Activated CD4-positive, CD25-positive, alpha-beta regulatory T cell treated with anti-CD3 and anti-CD28 coated beads, Interleukin-2, amount 50 U/mL, for 72 hours (primary cell): ENCODE data around the gene SAYSD1.
A peak's percentile ranks its signal among the peaks of the same experiment; 100 is the strongest.
"Not testable (repeated sequence)": the region's sequence is repeated elsewhere in the genome, so short reads cannot be mapped to it uniquely, and the experiment has no call there.

ENCODE experiments used
- DNase-seq: peaks from one replicate; pipeline ENCODE4 v3.0.0; 2021

SAYSD1 gene

GRCh38 chr6:39114704-39115599 lies at the start of gene SAYSD1:
Gene SAYSD1 (minus strand): TSS chr6:39115186. CDS start chr6:39115089, 97 bp downstream.
- DNase-seq: peak; percentile 94

- DNase-seq: no peak
These were observed 42.5 kb upstream of the SAYSD1 start for GRCh38 chr6:39157511-39157910.

- no peak for DNase-seq
These were observed 41.8 kb upstream of the SAYSD1 start for GRCh38 chr6:39156801-39157200.

DNA sequence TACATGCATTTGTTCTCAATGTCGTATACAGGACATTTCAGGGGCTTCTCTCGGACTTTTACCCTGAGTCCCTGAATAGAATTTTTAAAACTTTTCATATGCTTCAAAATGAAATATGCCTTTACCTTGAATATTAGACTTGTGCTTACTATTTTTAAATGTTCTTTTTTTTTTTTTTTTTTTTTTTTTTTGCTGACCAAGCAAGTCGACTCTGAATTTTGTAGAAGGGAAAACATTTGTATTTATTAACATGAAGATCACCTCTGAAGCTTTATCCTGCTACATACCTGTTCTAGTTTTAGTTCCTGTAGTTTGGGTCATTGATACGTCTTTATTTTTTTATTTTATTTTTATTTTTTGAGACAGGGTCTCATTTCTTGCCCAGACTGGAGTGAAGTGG lies 39.7 kb upstream of the SAYSD1 start:
- DNase-seq: no peak

DNA sequence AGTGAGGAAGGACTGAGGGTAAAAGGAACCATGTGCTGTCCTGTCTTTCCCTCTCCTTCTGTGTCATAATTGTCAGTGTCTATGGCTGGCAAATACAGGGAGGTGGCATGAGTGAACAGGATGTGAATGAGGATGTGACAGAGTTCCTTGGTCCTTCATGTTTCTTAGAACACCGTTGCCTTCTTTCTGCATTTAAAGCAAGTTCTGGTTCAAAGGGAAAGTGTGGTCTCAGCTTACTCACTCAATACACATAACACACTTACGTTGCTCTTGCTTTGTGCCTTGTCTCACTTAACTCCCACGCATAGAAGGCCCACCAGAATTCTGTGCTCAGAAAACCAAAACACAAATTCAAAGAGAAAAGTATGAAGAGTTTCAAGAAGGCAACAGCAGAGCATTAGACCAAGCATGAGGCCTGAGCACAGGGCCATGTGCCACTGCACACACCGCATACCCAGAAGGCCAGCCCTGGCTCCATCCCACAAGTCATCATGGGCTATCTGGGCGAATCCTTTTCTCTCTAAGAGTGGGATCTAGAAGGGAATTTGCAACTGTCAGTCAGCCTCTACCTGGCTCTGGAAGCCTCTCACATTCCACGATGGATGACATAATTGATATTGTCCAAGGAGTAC lies 38.9 kb upstream of the SAYSD1 start:
- DNase-seq: no peak

DNA sequence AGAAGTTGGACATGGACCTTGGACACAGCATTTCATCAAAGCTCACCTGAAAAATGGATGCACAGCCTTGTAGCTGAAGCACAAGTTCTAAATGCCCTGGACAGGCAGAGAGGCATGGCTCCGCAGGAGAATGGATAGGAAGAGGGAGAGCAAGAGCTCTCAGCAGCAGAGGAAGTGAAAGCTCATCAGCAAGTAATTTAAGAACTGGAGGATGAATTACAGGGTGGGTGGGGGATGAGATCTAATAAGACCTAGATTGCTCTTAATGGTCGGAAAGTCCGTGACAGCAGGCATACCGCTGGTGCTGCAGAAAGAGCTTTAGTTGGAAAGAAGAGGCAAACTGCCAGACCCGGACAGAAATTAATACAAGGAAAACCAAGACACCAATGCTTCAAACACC lies 37.3 kb upstream of the SAYSD1 start:
- no peak for DNase-seq

GRCh38 chr6:39151211-39151610 lies 36.2 kb upstream of the SAYSD1 start:
- no peak for DNase-seq

DNA sequence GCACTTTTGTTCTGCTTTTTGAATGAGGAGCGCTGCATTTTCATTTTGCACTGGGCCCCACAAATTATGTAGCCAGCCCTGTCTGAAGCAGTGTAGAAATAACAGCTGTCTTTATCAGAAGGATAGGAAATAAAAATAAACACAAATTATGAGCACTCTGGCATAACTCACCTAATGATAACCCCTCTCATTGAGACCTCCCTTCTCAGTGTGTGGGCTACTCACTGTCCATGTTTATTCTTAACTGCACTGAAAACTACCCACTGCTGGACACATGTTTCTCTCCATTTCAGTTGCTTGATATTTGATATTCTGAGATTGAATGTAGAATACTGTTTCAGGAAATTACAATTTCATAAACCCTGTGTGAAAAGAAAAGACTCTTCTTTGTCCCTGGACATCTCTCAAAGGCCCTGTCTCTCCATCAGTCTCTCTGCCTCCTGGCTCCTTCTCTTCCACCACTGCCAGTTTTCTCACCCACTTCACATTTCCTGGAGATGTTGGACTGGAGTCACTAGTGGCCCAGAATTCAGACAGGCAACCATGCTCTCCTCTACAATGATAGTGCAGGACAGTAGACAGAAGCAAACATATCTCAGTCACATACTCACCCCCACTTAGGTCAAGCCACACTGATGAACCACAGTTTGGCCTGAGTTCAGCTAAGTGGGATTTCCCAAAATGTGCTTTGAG lies 29.6 kb upstream of the SAYSD1 start:
- no peak for DNase-seq

DNA sequence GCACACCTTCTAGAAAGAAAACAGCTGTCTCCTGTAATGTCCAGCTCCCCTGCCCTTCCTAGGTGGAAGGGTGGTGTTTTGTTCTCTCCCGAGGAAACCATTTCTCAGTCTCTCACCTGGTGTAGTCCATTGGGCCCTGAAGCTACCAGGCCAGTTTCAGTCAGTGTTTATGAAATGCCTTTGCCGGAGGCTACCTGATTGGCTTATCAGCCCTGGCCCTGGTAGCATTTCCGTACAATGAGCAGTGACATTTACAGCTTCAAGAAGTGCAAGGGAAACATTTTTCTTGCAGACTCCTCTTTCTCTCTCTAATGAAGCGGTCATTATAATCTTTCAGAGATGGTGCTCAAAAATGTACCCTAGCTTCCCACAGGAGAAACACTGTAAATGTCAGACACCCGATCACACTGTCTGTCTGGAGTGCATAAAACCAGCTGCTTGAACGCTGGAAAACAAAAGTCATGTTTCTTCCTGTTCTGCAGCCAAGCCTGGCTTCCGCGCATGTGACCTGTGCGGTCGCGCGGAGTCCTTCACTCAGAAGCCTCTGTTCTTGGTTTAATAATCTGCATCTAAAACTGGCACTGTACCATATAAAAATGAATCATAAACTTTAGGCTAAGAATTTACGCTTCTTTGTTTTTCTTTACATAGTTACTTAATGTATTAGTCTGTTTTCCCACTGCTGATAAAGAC lies 28.4 kb upstream of the SAYSD1 start:
- peak; percentile 49 for DNase-seq

DNA sequence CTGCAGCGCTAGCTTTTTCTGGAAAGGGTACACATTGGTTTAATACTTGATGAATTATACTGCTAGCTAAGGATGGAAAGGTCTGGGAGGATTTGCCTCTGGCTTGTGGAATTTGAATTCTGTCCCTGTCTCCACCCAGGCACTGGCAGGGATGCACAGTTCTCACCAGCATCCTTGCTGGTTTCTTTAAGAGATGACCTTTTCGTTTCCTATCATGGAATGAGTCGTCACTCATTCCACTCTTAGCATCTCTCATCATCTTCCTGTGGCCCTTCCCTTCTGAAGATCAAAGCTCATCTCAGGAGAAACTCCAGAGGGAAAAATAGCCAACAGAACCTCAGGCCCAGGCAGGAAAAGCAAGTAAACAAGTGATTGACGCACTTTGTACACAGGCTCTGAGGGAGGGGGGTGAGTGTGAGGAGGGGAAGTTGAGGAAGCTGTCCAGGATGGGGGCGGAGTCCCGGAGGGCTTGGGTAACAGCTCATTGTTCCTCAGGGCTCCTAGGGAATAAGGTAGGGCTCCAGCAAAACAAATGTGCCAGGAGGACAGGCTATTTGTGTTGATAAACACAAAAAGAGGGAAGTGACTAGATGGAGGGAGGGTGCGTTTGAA lies 25.7 kb upstream of the SAYSD1 start:
- DNase-seq: no peak

DNA sequence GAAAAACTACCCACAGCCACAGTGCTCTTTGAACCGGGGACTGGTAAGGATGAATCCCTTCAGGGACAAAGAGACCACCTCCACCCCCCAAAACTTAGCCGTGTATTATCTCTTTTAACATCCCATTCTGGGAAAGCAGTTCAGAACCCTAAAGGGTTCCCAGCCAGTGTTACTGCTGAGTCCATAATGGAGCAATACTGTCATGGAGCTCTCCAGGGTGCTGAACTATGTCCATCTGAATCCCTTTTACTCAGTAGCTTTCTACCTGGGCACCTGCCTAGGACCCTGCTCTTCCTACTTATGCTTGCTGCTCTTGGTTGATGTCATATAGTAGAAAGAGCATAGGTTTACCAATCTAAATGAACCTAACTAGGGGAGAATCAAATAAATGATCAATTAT lies 22.3 kb upstream of the SAYSD1 start:
- no peak for DNase-seq

DNA sequence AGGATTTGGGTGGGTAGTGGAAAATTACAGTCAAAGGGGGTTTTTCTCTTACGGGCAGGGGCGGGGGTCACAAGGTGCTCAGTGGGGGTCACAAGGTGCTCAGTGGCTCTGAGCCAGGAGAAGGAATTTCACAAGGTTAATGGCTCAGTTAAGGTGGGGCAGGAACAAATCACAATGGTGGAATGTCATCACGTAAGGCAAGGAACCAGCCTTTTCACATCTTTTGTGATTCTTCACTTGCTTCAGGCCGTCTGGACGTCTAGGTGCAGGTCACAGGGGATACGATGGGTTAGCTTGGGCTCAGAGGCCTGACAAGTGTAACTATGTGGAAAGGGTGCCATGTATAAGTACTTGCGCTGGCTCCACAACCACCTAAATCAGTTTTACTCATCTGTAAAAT lies 21.2 kb upstream of the SAYSD1 start:
- not testable (repeated sequence) for DNase-seq

DNA sequence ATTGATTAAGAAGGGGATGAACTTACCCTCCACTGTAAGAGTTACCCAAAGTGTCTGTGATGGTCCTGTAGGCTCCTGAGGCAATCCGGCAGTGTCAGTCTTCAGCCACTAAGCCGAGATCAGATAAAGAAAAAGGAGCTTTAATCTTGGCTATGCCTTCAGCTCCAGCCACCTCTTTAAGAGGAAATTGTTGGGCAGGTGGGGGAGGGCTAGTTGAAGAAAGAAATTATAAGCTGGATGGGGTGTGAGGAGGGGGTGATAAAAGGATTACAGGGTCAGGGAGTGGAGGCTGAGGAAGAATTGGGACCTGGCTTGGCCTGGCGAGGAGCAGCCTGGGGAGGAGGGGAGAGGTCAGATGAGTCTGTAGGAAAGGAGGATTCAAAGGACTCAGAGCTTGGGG lies 19.8 kb upstream of the SAYSD1 start:
- not testable (repeated sequence) for DNase-seq

- no peak for DNase-seq
These were observed 15.7 kb upstream of the SAYSD1 start for GRCh38 chr6:39130691-39131090.

DNA sequence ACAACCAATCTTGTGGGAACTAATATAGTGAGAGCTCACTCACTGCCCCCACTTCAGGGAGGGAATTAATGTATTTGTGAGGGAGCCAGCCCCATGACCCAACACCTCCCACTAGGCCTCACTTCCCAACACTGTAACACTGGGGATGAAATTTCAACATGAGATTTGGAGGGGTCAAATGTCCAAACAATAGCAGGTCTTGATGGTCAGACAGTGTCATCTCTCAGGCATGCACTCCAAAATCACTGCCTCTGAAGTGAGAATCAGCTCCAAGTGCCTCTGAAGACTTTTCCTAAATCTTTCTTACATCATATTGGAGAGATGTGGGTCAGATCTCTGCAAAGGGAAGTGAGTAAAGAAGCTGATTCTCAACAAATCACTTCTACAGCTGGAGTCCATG lies 13.8 kb upstream of the SAYSD1 start:
- no peak for DNase-seq

GRCh38 chr6:39128106-39128505 lies 13.1 kb upstream of the SAYSD1 start:
- DNase-seq: no peak

- no peak for DNase-seq
These were observed 9.1 kb upstream of the SAYSD1 start for GRCh38 chr6:39124114-39124513.

GRCh38 chr6:39118921-39119320 lies 3.9 kb upstream of the SAYSD1 start:
- no peak for DNase-seq

- DNase-seq: no peak
These were observed 640 bp downstream of the SAYSD1 start for GRCh38 chr6:39114388-39114703.

GRCh38 chr6:39113788-39114187 lies 1.2 kb downstream of the SAYSD1 start:
- no peak for DNase-seq

GRCh38 chr6:39111280-39111679 lies 3.7 kb downstream of the SAYSD1 start:
- DNase-seq: no peak

- no peak for DNase-seq
These were observed 6.7 kb downstream of the SAYSD1 start for GRCh38 chr6:39108041-39108839.
